OCI-LY1 (cell line): Measurements from ENCODE around the gene SC5D.

Experiments
- H2AFZ ChIP-seq: fragments of 200-600 bp; sonication (generic), shearing (Covaris generic); 2 replicates; pipeline ENCODE4 v1.6.0; 2014; ENCODE audit warnings: antibody characterized with exemption, mild to moderate bottlenecking, low read length
- H3F3A ChIP-seq: fragments of 200-600 bp; sonication (generic), shearing (Covaris generic); 2 replicates; pipeline ENCODE4 v1.6.0; 2014; ENCODE audit warnings: mild to moderate bottlenecking, antibody characterized with exemption, low read length, moderate library complexity; ENCODE audit not compliant: insufficient read depth
- H3K27ac ChIP-seq: fragments of 200-600 bp; sonication (generic); 2 replicates; pipeline ENCODE4 v1.5.1; 2014; ENCODE audit warnings: low read length, mixed run types, mild to moderate bottlenecking, low read depth; ENCODE audit not compliant: poor library complexity, severe bottlenecking
- H3K27me3 ChIP-seq: fragments of 200-600 bp; sonication (generic); 2 replicates; pipeline ENCODE4 v1.6.0; 2014; ENCODE audit warnings: antibody characterized with exemption, mild to moderate bottlenecking, low read length, moderate library complexity; ENCODE audit not compliant: insufficient read depth
- H3K36me3 ChIP-seq: fragments of 200-600 bp; sonication (generic); 2 replicates; pipeline ENCODE4 v1.6.1; 2014; ENCODE audit warnings: mild to moderate bottlenecking, antibody characterized with exemption, low read length, moderate library complexity, mixed read lengths; ENCODE audit not compliant: insufficient read depth
- H3K4me1 ChIP-seq: fragments of 200-600 bp; sonication (generic); 2 replicates; pipeline ENCODE4 v1.5.1; 2014; ENCODE audit warnings: mild to moderate bottlenecking, low read length, moderate library complexity; ENCODE audit not compliant: insufficient read depth, severe bottlenecking
- H3K4me2 ChIP-seq: fragments of 200-600 bp; sonication (generic), shearing (Covaris generic); 2 replicates; pipeline ENCODE4 v1.6.1; 2014; ENCODE audit warnings: low read length
- H3K4me3 ChIP-seq: fragments of 200-600 bp; sonication (generic); 2 replicates; pipeline ENCODE4 v1.5.1; 2014; ENCODE audit warnings: low read length, low read depth, mild to moderate bottlenecking, mixed read lengths; ENCODE audit not compliant: poor library complexity, severe bottlenecking
- H3K79me2 ChIP-seq: fragments of 200-600 bp; shearing (Covaris generic); 2 replicates; pipeline ENCODE4 v1.6.1; 2016; ENCODE audit warnings: mixed run types, low read length, mixed read lengths; ENCODE audit not compliant: insufficient read depth
- H3K9ac ChIP-seq: fragments of 200-600 bp; sonication (generic), shearing (Covaris generic); 2 replicates; pipeline ENCODE4 v1.6.1; 2014; ENCODE audit warnings: mild to moderate bottlenecking, low read length, mixed read lengths
- H3K9me2 ChIP-seq: fragments of 200-600 bp; sonication (generic), shearing (Covaris generic); 2 replicates; pipeline ENCODE4 v1.6.1; 2014; ENCODE audit warnings: low read depth, mild to moderate bottlenecking, low read length, mixed read lengths
- H3K9me3 ChIP-seq: fragments of 200-600 bp; shearing (Covaris generic); 2 replicates; pipeline ENCODE4 v1.6.1; 2014; ENCODE audit warnings: low read length, mixed read lengths
- H4K20me1 ChIP-seq: fragments of 200-600 bp; sonication (generic), shearing (Covaris generic); 2 replicates; pipeline ENCODE4 v1.6.0; 2016; ENCODE audit warnings: mild to moderate bottlenecking, low read length; ENCODE audit not compliant: insufficient read depth
- CTCF ChIP-seq: fragments of 200-600 bp; sonication (generic), shearing (Covaris generic); IDR thresholded peaks from 2 replicates; pipeline ENCODE4 v1.5.1; 2017; ENCODE audit warnings: mild to moderate bottlenecking, antibody characterized with exemption, low read length, moderate library complexity, mixed read lengths
- EZH2 ChIP-seq: fragments of 200-600 bp; sonication (generic), shearing (Covaris generic); IDR thresholded peaks from 2 replicates; pipeline ENCODE4 v1.8.0; 2017; ENCODE audit warnings: borderline replicate concordance, mixed run types, mild to moderate bottlenecking, antibody characterized with exemption, low read length, moderate library complexity, mixed read lengths

SC5D gene

GRCh38 chr11:121304759-121305158 is 12.2 kb downstream of the SC5D start:
- Histone ChIP-seq H3K4me3 (no peak overlapping the region), H3K4me2 (no peak overlapping the region)
- TF ChIP-seq CTCF (no peak), EZH2 (no peak)

GRCh38 chr11:121308816-121309215 is 16.2 kb downstream of the SC5D start:
- Histone ChIP-seq H3K9me2 (no peaks in the 10 kb centered on the region), H3K9me3 (no peaks in the 10 kb centered on the region), H3K4me1 (no peaks in the 10 kb centered on the region), H3K9ac (no peak overlapping the region), H3K27ac (no peak overlapping the region), H3K36me3 (peaks cover 55% of the 10 kb centered on the region), H3K4me2 (no peak overlapping the region), H3K79me2 (no peaks in the 10 kb centered on the region), H4K20me1 (no peaks in the 10 kb centered on the region), H3F3A (no peaks in the 10 kb centered on the region), H3K27me3 (no peaks in the 10 kb centered on the region), H3K4me3 (no peak overlapping the region), H2AFZ (no peak overlapping the region)
- TF ChIP-seq CTCF, result no peak
- TF ChIP-seq EZH2, result no peak

More at GRCh38 chr11:121304759-121305158, 12.2 kb downstream of the SC5D start:
- Histone ChIP-seq H3K36me3 (peaks cover 59% of the 10 kb centered on the region), H3K4me1 (no peaks in the 10 kb centered on the region), H2AFZ (no peak overlapping the region), H4K20me1 (no peaks in the 10 kb centered on the region), H3K27me3 (no peaks in the 10 kb centered on the region), H3K27ac (no peak overlapping the region), H3K79me2 (peaks cover 16% of the 10 kb centered on the region), H3K9me2 (no peaks in the 10 kb centered on the region), H3K9ac (no peak overlapping the region), H3F3A (no peaks in the 10 kb centered on the region), H3K9me3 (no peaks in the 10 kb centered on the region)

GRCh38 chr11:121309688-121310087 is 17.1 kb downstream of the SC5D start:
- no peak overlapping the region for H3K27ac ChIP-seq
- H3K27me3 ChIP-seq, result no peaks in the 10 kb centered on the region
- no peak overlapping the region for H3K4me3 ChIP-seq
- H4K20me1 ChIP-seq, result no peaks in the 10 kb centered on the region
- H3K9me2 ChIP-seq, result no peaks in the 10 kb centered on the region
- H3K36me3 ChIP-seq, result peaks cover 47% of the 10 kb centered on the region
- no peaks in the 10 kb centered on the region for H3K4me1 ChIP-seq
- H3K79me2 ChIP-seq, result no peaks in the 10 kb centered on the region
- no peaks in the 10 kb centered on the region for H3F3A ChIP-seq
- H3K9me3 ChIP-seq, result no peaks in the 10 kb centered on the region
- no peak overlapping the region for H2AFZ ChIP-seq
- TF ChIP-seq CTCF, result no peak
- no peak for TF ChIP-seq EZH2
- H3K9ac ChIP-seq, result no peak overlapping the region
- H3K4me2 ChIP-seq, result no peak overlapping the region
